Sigmoid colon (tissue), 7 donors: ENCODE data around the gene TRIM44. TPM values are rescaled to one million over a fixed set of nuclear protein-coding genes. Genes with fewer than 3 reads are reported as not detected.

ENCODE experiments used
- DNase-seq: peaks from one replicate; pipeline ENCODE4 v3.0.0-alpha.2; 2019
- H3K27ac ChIP-seq, 4 donors: fragments of 200-600 bp; sonication (generic); one replicate each; pipeline ENCODE4 v1.5.1; 2016 to 2019; ENCODE audit warnings: mild to moderate bottlenecking in 1 of 4
- H3K27me3 ChIP-seq, 3 donors: fragments of 200-600 bp; sonication (generic); one replicate each; pipeline ENCODE4 v1.5.1; 2019; ENCODE audit warnings: mild to moderate bottlenecking in 1 of 3
- H3K36me3 ChIP-seq, 4 donors: fragments of 200-600 bp; sonication (generic); one replicate each; pipeline ENCODE4 v1.5.1; 2016 to 2019
- H3K4me1 ChIP-seq, 4 donors: fragments of 200-600 bp; sonication (generic); one replicate each; pipeline ENCODE4 v1.5.1; 2017 to 2019
- H3K4me3 ChIP-seq, 4 donors: fragments of 200-600 bp; sonication (generic); one replicate each; pipeline ENCODE4 v1.5.1; 2017 to 2019; ENCODE audit warnings: mild to moderate bottlenecking in 2 of 4, moderate library complexity in 1 of 4
- H3K9me3 ChIP-seq, 4 donors: fragments of 200-600 bp in 3 of 4; sonication (generic) in 3 of 4; one replicate each; pipeline versions ENCODE4 v1.5.1 to v1.6.1; 2013 to 2019
- CTCF ChIP-seq, 4 experiments: fragments of 450-650 bp in 3 of 4; fragments of 200-600 bp in 1 of 4; IDR thresholded peaks; one replicate each; pipeline ENCODE4 v1.5.1; 2016 to 2019; ENCODE audit warnings: antibody characterized with exemption in 4 of 4, mild to moderate bottlenecking in 3 of 4, moderate library complexity in 2 of 4
- EP300 ChIP-seq, 4 donors: sonication (generic); formaldehyde crosslinking; IDR thresholded peaks; one replicate each; pipeline ENCODE4 v1.6.1; 2017; ENCODE audit warnings: antibody characterized with exemption in 4 of 4
- POLR2A ChIP-seq, 2 donors: fragments of 450-650 bp; IDR thresholded peaks; one replicate each; pipeline ENCODE4 v1.6.1; 2016; ENCODE audit warnings: antibody characterized with exemption in 2 of 2, mild to moderate bottlenecking in 2 of 2, moderate library complexity in 2 of 2
- POLR2AphosphoS5 ChIP-seq, 4 donors: sonication (generic); formaldehyde crosslinking; IDR thresholded peaks; one replicate each; pipeline ENCODE4 v1.6.1; 2017; ENCODE audit warnings: antibody characterized with exemption in 4 of 4
- WGBS, 2 donors: extraction: QIAGEN DNeasy Blood & Tissue Kit; methylation state at CpG; one replicate each; pipeline ENCODE4 v1.1.7; 2013; 5-methylcytosine and 5-hydroxymethylcytosine counted together
- intact Hi-C: fragments of 100-400 bp; cut with DNase I; formaldehyde crosslinking; loops from one replicate; pipeline ENCODE4 v1.15.1; 2023
- polyA plus RNA-seq, 3 donors: library from polyadenylated mRNA; stranded (reverse); fragments of 200-250 nt; gene quantifications; one replicate each; pipeline ENCODE4 v1.2.3, GENCODE V29; 2013
- total RNA-seq, 4 donors: library from RNA; depleted of rRNA; stranded (reverse); fragments of >200 nt; gene quantifications; one replicate each; pipeline ENCODE4 v1.1.0, GENCODE V29; 2016
- donor health status: healthy with polysubstance abuse.
- donor health status: Bipolar disorder and iron deficiency.
- donor health status: healthy.

Gene TRIM44
- total and polyA plus RNA-seq, 7 donors: 8.4 to 97.2 (median 23.0) TPM

DNA sequence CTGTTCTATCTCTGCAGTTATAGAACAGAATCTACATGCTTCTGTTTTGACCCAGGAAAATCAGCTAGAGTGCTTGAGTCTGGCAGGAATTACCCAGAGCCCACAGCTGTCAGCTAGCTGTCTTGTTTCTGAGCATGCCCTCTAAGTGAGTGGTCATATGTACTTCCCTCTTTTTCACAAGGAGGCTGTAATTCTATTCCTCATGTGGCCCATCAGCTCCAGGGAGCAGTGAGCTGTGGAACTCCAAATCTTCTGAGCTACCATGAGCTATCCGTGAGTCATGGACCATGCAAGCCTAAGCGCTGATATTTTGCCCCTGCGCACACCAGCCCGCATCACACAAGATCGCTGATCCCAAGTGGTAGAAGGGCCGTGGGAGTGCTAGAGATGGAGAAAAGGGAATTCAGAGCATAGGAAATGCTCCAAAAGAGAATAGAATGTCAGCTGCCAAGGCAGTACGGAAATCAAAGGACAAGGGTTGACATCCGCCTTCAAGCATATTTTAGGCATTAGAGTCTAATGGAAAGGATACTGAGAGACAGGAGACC lies 38.9 kb upstream of the TRIM44 start:
- 83 to 88% methylated on average over 8 of the region's 8 CpGs for WGBS, 2 donors
- peaks cover 0 to 26% (median 18%) of the 10 kb centered on the region in 4 donors for H3K4me1 ChIP-seq
- no peak overlapping the region for H3K27ac ChIP-seq
- H3K36me3 ChIP-seq: no peaks in the 10 kb centered on the region
- TF ChIP-seq POLR2AphosphoS5 (IDR thresholded peaks at IDR 0.05) (no peak), CTCF (IDR thresholded peaks at IDR 0.05) (no peak), EP300 (IDR thresholded peaks at IDR 0.05) (no peak), POLR2A (IDR thresholded peaks at IDR 0.05) (no peak)
- DNase-seq: no peak
- H3K4me3 ChIP-seq: no peak overlapping the region
- peaks cover 8 to 54% (median 26%) of the 10 kb centered on the region in 3 donors for H3K27me3 ChIP-seq
- no peaks in the 10 kb centered on the region for H3K9me3 ChIP-seq
- intact Hi-C loops: no loop called here

- no peak for DNase-seq
- H3K36me3 ChIP-seq: no peaks in the 10 kb centered on the region
- H3K27ac ChIP-seq: no peak overlapping the region
- intact Hi-C loops: no loop called here
- 87% methylated on average over 2 of the region's 2 CpGs for WGBS, 2 donors
- H3K9me3 ChIP-seq: no peaks in the 10 kb centered on the region
- peaks cover 0 to 20% (median 12%) of the 10 kb centered on the region in 4 donors for H3K4me1 ChIP-seq
- TF ChIP-seq CTCF (IDR thresholded peaks at IDR 0.05): no peak
- TF ChIP-seq POLR2AphosphoS5 (IDR thresholded peaks at IDR 0.05): no peak
- TF ChIP-seq EP300 (IDR thresholded peaks at IDR 0.05): no peak
- no peak for TF ChIP-seq POLR2A (IDR thresholded peaks at IDR 0.05)
- H3K27me3 ChIP-seq: peaks cover 8 to 51% (median 21%) of the 10 kb centered on the region in 3 donors
- H3K4me3 ChIP-seq: no peak overlapping the region
Measured at GRCh38 chr11:35624316-35624715, 38.3 kb upstream of the TRIM44 start.

DNA sequence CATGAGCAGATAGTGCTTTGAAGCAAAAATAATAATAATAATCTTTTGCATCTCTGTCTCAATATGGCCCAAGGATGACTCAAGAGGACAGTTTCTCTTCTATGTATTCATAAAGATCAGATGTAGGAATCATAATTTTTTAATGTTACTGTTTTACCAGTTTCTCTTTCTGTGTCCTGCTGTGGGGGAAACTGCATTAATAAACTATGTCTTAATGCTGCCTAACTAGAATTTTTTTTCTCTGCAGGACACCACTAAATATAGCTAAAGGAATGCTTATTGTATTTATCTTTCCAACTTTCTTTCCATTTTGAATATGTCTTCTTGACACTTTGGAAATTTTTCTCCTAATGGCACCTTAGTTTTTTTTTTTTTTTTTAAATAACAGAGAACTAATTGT lies 37.8 kb upstream of the TRIM44 start:
- Histone ChIP-seq H3K9me3 (no peaks in the 10 kb centered on the region), H3K27ac (no peak overlapping the region), H3K4me3 (no peak overlapping the region), H3K36me3 (no peaks in the 10 kb centered on the region), H3K27me3 (peaks cover 6 to 46% (median 17%) of the 10 kb centered on the region in 3 donors), H3K4me1 (peaks cover 0 to 16% (median 9%) of the 10 kb centered on the region in 4 donors)
- no peak for DNase-seq
- intact Hi-C loops: no loop called here
- TF ChIP-seq POLR2AphosphoS5 (IDR thresholded peaks at IDR 0.05): no peak
- TF ChIP-seq EP300 (IDR thresholded peaks at IDR 0.05): no peak
- no peak for TF ChIP-seq CTCF (IDR thresholded peaks at IDR 0.05)
- TF ChIP-seq POLR2A (IDR thresholded peaks at IDR 0.05): no peak

- Histone ChIP-seq H3K27ac (no peak overlapping the region), H3K27me3 (peaks cover 0 to 29% (median 10%) of the 10 kb centered on the region in 3 donors), H3K36me3 (no peaks in the 10 kb centered on the region), H3K4me3 (no peak overlapping the region), H3K9me3 (no peaks in the 10 kb centered on the region), H3K4me1 (peaks cover 0 to 9% (median 4%) of the 10 kb centered on the region in 4 donors)
- TF ChIP-seq EP300 (IDR thresholded peaks at IDR 0.05) (no peak), POLR2AphosphoS5 (IDR thresholded peaks at IDR 0.05) (no peak), CTCF (IDR thresholded peaks at IDR 0.05) (no peak), POLR2A (IDR thresholded peaks at IDR 0.05) (no peak)
- 83 to 84% methylated on average over 2 of the region's 2 CpGs for WGBS, 2 donors
- no peak for DNase-seq
- intact Hi-C loops: no loop called here
Measured at GRCh38 chr11:35626501-35626900, 36.1 kb upstream of the TRIM44 start.

DNA sequence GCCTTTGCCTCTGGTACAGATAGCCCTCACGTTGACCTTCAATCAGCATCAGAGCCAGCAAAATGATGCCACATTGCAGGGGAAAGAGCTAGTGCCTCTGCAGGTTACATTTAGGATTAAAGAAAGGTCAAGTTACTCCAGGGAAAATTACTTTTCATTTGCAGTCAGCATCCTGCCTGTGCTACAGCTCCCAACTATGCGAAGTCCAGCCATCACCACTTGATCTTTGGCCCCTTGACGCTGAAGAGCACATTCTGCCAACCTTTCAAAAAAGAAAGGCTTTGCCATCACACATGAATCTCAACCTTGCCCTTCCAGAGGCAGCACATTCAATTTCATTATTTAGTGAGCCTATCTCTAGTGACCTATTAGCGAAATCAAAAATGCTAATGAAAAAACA lies 33.1 kb upstream of the TRIM44 start:
- Histone ChIP-seq H3K27ac (no peak overlapping the region), H3K4me3 (no peak overlapping the region), H3K27me3 (peaks cover 0 to 3% (median 0%) of the 10 kb centered on the region in 3 donors), H3K36me3 (no peaks in the 10 kb centered on the region), H3K9me3 (no peaks in the 10 kb centered on the region), H3K4me1 (peaks cover 0 to 9% (median 0%) of the 10 kb centered on the region in 4 donors)
- no peak for DNase-seq
- TF ChIP-seq EP300 (IDR thresholded peaks at IDR 0.05) (no peak), CTCF (IDR thresholded peaks at IDR 0.05) (no peak), POLR2AphosphoS5 (IDR thresholded peaks at IDR 0.05) (no peak), POLR2A (IDR thresholded peaks at IDR 0.05) (no peak)
- intact Hi-C loops: no loop called here
- 67 to 85% methylated on average over 4 of the region's 4 CpGs for WGBS, 2 donors
